GM23248 (cell line): ENCODE data around the gene ERCC6L2.

Source experiments
- EZH2 ChIP-seq: fragments of 200-600 bp; sonication (generic); IDR thresholded peaks from 2 replicates; pipeline ENCODE4 v1.6.1; 2018; ENCODE audit warnings: antibody characterized with exemption, mild to moderate bottlenecking; ENCODE audit not compliant: insufficient read depth, poor library complexity, severe bottlenecking
- EZH2phosphoT487 ChIP-seq: fragments of 200-600 bp; sonication (generic); IDR thresholded peaks from 2 replicates; pipeline ENCODE4 v1.6.1; 2018; ENCODE audit warnings: antibody characterized with exemption, moderate library complexity, mild to moderate bottlenecking, low read depth; ENCODE audit not compliant: insufficient read depth

DNA sequence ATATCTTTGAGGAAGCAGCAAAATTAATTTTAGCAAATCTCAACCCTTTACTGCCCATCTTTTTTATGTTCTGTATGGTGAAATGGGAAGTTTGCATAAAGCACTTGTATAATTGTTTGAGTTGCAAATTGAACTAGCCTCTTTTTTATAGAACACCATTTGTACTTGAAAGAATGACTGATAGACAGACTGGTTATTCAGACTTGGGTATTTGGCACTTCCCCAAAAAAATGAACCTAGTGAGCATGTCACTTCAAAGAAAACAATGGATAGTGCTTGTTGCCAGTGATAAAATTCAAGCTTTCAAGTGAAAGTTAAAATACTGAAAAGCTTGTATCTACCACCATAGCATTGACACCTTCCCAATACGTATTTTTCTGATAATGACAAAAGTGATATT lies 115.8 kb downstream of the ERCC6L2 start:
- TF ChIP-seq EZH2phosphoT487 (no peak), EZH2 (no peak)
